Immature natural killer cell (primary cell): ENCODE measurements around the gene MIF4GD. TPM values are rescaled to one million over a fixed set of nuclear protein-coding genes. Genes with fewer than 3 reads are reported as not detected.
"Not testable (repeated sequence)": the region's sequence is repeated elsewhere in the genome, so short reads cannot be mapped to it uniquely, and the experiment has no call there.

Source experiments
- DNase-seq, 3 donors: peaks; one replicate each; pipeline ENCODE4 v3.0.0; 2022; ENCODE audit warnings: mixed read lengths in 1 of 3
- H3K27ac Mint-ChIP-seq, 6 donors: one replicate each; pipeline ENCODE4 v1.8.0; 2020; ENCODE audit warnings: mixed read lengths in 6 of 6, mild to moderate bottlenecking in 5 of 6, inconsistent platforms in 4 of 6, moderate library complexity in 3 of 6
- H3K27me3 Mint-ChIP-seq, 3 donors: one replicate each; pipeline ENCODE4 v1.8.0; 2020 to 2021; ENCODE audit warnings: low read depth in 3 of 3, mild to moderate bottlenecking in 3 of 3, mixed read lengths in 3 of 3, moderate library complexity in 3 of 3, inconsistent platforms in 1 of 3
- H3K36me3 Mint-ChIP-seq, 3 donors: one replicate each; pipeline ENCODE4 v1.8.0; 2020; ENCODE audit warnings: mixed read lengths in 3 of 3, inconsistent platforms in 2 of 3, mild to moderate bottlenecking in 2 of 3
- H3K4me1 Mint-ChIP-seq, 2 donors: one replicate each; pipeline ENCODE4 v1.8.0; 2020; ENCODE audit warnings: inconsistent platforms in 2 of 2, mild to moderate bottlenecking in 2 of 2, mixed read lengths in 2 of 2, moderate library complexity in 1 of 2
- H3K4me3 Mint-ChIP-seq, 5 donors: one replicate each; pipeline ENCODE4 v1.8.0; 2020; ENCODE audit warnings: mild to moderate bottlenecking in 5 of 5, mixed read lengths in 5 of 5, inconsistent platforms in 3 of 5, moderate library complexity in 3 of 5
- H3K9me3 Mint-ChIP-seq, 6 donors: one replicate each; pipeline ENCODE4 v1.8.0; 2020; ENCODE audit warnings: mild to moderate bottlenecking in 6 of 6, mixed read lengths in 6 of 6, inconsistent platforms in 4 of 6, moderate library complexity in 3 of 6
- polyA plus RNA-seq, 3 donors: library from polyadenylated mRNA; unstranded; fragments of 300-500 nt; fragmentation: Illumina TruSeq; gene quantifications; one replicate each; pipeline ENCODE4 v1.2.3, GENCODE V29; 2021

The MIF4GD gene
- polyA plus RNA-seq, 3 donors from 2014 or later: 113 to 187 (median 145) TPM

GRCh38 chr17:75301049-75301448 is 30.0 kb upstream of the MIF4GD start:
- H3K27ac Mint-ChIP-seq: peak overlapping the region in 1 of 6 donors; percentile 21
- no peak overlapping the region for H3K4me3 Mint-ChIP-seq
- peaks cover 0 to under 1% (median 0%) of the 10 kb centered on the region in 3 donors for H3K27me3 Mint-ChIP-seq
- H3K4me1 Mint-ChIP-seq: no peaks in the 10 kb centered on the region
- no peak for DNase-seq
- no peaks in the 10 kb centered on the region for H3K9me3 Mint-ChIP-seq
- no peaks in the 10 kb centered on the region for H3K36me3 Mint-ChIP-seq

- no peak for DNase-seq
- Mint-ChIP-seq H3K27ac (no peak overlapping the region), H3K9me3 (no peaks in the 10 kb centered on the region), H3K4me1 (no peaks in the 10 kb centered on the region), H3K36me3 (no peaks in the 10 kb centered on the region), H3K27me3 (no peaks in the 10 kb centered on the region), H3K4me3 (no peak overlapping the region)
These were observed 29.2 kb upstream of the MIF4GD start for GRCh38 chr17:75300280-75300679.

GRCh38 chr17:75295201-75296158 is 24.4 kb upstream of the MIF4GD start:
- no peaks in the 10 kb centered on the region for H3K36me3 Mint-ChIP-seq
- H3K27me3 Mint-ChIP-seq: peaks cover 0 to 1% (median 0%) of the 10 kb centered on the region in 3 donors
- H3K27ac Mint-ChIP-seq: peak overlapping the region in 3 of 6 donors; percentile 6 to 73 (median 58)
- H3K9me3 Mint-ChIP-seq: no peaks in the 10 kb centered on the region
- DNase-seq: no peak
- no peak overlapping the region for H3K4me3 Mint-ChIP-seq
- peaks cover 0 to under 1% of the 10 kb centered on the region in 2 donors for H3K4me1 Mint-ChIP-seq

- not testable (repeated sequence) for H3K27ac Mint-ChIP-seq, H3K36me3 Mint-ChIP-seq, H3K27me3 Mint-ChIP-seq, DNase-seq, H3K4me3 Mint-ChIP-seq, H3K9me3 Mint-ChIP-seq
- peaks cover 15 to 24% of the 10 kb centered on the region in 2 donors for H3K4me1 Mint-ChIP-seq
These were observed 21.9 kb upstream of the MIF4GD start for GRCh38 chr17:75292810-75293448.

- peaks cover 15 to 24% of the 10 kb centered on the region in 2 donors for H3K4me1 Mint-ChIP-seq
- H3K27me3 Mint-ChIP-seq: peaks cover 4 to 7% (median 6%) of the 10 kb centered on the region in 3 donors
- no peaks in the 10 kb centered on the region for H3K9me3 Mint-ChIP-seq
- peak overlapping the region; percentile 98 to 100 (median 100) for H3K4me3 Mint-ChIP-seq
- H3K36me3 Mint-ChIP-seq: peaks cover 0 to 2% (median 0%) of the 10 kb centered on the region in 3 donors
- peak in 1 of 3 donors; percentile 72 for DNase-seq
- peak overlapping the region; percentile 99 to 100 (median 100) for H3K27ac Mint-ChIP-seq
These were observed 18.9 kb upstream of the MIF4GD start for GRCh38 chr17:75289832-75290337.

GRCh38 chr17:75289115-75289831 is 18.2 kb upstream of the MIF4GD start, which contains the start of gene SLC25A19:
SLC25A19 (minus strand) TSS chr17:75289433; CDS start chr17:75286764, 2,669 bp downstream.
- H3K9me3 Mint-ChIP-seq: no peaks in the 10 kb centered on the region
- peaks cover 4 to 7% (median 6%) of the 10 kb centered on the region in 3 donors for H3K27me3 Mint-ChIP-seq
- H3K36me3 Mint-ChIP-seq: peaks cover 0 to 2% (median 0%) of the 10 kb centered on the region in 3 donors
- peaks cover 15 to 24% of the 10 kb centered on the region in 2 donors for H3K4me1 Mint-ChIP-seq
- H3K27ac Mint-ChIP-seq: peak within 1 kb of the TSS; percentile 99 to 100 (median 100)
- DNase-seq: peak; percentile 96
- H3K4me3 Mint-ChIP-seq: peak within 1 kb of the TSS; percentile 98 to 100 (median 100)

GRCh38 chr17:75288770-75289114 is 17.7 kb upstream of the MIF4GD start:
- Mint-ChIP-seq H3K4me1 (peaks cover 15 to 24% of the 10 kb centered on the region in 2 donors), H3K9me3 (no peaks in the 10 kb centered on the region), H3K4me3 (peak overlapping the region; percentile 98 to 100 (median 100)), H3K27ac (peak overlapping the region; percentile 99 to 100 (median 100)), H3K27me3 (peaks cover 4 to 7% (median 6%) of the 10 kb centered on the region in 3 donors), H3K36me3 (peaks cover 0 to 3% (median 0%) of the 10 kb centered on the region in 3 donors)
- no peak for DNase-seq

GRCh38 chr17:75288359-75288758 is 17.3 kb upstream of the MIF4GD start:
- no peak for DNase-seq
- Mint-ChIP-seq H3K4me3 (peak overlapping the region; percentile 98 to 100 (median 100)), H3K4me1 (peaks cover 15 to 24% of the 10 kb centered on the region in 2 donors), H3K9me3 (no peaks in the 10 kb centered on the region), H3K36me3 (peaks cover under 1 to 7% (median under 1%) of the 10 kb centered on the region in 3 donors), H3K27ac (peak overlapping the region; percentile 66 to 100 (median 80)), H3K27me3 (peaks cover 4 to 7% (median 6%) of the 10 kb centered on the region in 3 donors)

GRCh38 chr17:75287221-75287620 is 16.2 kb upstream of the MIF4GD start:
- no peaks in the 10 kb centered on the region for H3K9me3 Mint-ChIP-seq
- peaks cover 15 to 24% of the 10 kb centered on the region in 2 donors for H3K4me1 Mint-ChIP-seq
- peak overlapping the region in 2 of 6 donors; percentile 22 to 64 for H3K27ac Mint-ChIP-seq
- peaks cover 2 to 7% (median 6%) of the 10 kb centered on the region in 3 donors for H3K27me3 Mint-ChIP-seq
- H3K36me3 Mint-ChIP-seq: peaks cover 3 to 9% (median 3%) of the 10 kb centered on the region in 3 donors
- DNase-seq: no peak
- peak overlapping the region in 3 of 5 donors; percentile 31 to 47 (median 47) for H3K4me3 Mint-ChIP-seq

- Mint-ChIP-seq H3K27ac (no peak overlapping the region), H3K27me3 (peaks cover 2 to 7% (median 5%) of the 10 kb centered on the region in 3 donors), H3K4me3 (no peak overlapping the region), H3K9me3 (no peaks in the 10 kb centered on the region), H3K36me3 (peaks cover 3 to 12% (median 3%) of the 10 kb centered on the region in 3 donors), H3K4me1 (peaks cover 12 to 21% of the 10 kb centered on the region in 2 donors)
- DNase-seq: no peak
These were observed 14.1 kb upstream of the MIF4GD start for GRCh38 chr17:75285123-75285522.

GRCh38 chr17:75280189-75280588 is 9.2 kb upstream of the MIF4GD start:
- H3K36me3 Mint-ChIP-seq: peaks cover 3 to 12% (median 3%) of the 10 kb centered on the region in 3 donors
- H3K4me3 Mint-ChIP-seq, H3K4me1 Mint-ChIP-seq, DNase-seq, H3K27ac Mint-ChIP-seq, H3K9me3 Mint-ChIP-seq, H3K27me3 Mint-ChIP-seq: not testable (repeated sequence)

GRCh38 chr17:75277664-75278071 is 6.6 kb upstream of the MIF4GD start:
- Mint-ChIP-seq H3K4me1 (peaks cover 0 to 10% of the 10 kb centered on the region in 2 donors), H3K9me3 (no peaks in the 10 kb centered on the region), H3K27me3 (peaks cover 0 to 4% (median 2%) of the 10 kb centered on the region in 3 donors), H3K4me3 (no peak overlapping the region), H3K27ac (no peak overlapping the region), H3K36me3 (peaks cover 0 to 6% (median 0%) of the 10 kb centered on the region in 3 donors)
- no peak for DNase-seq
